NCI-H460 (cell line): ENCODE data around the gene SPEF2. TPM values are rescaled to one million over a fixed set of nuclear protein-coding genes. Genes with fewer than 3 reads are reported as not detected.
"Not testable (repeated sequence)": the region's sequence is repeated elsewhere in the genome, so short reads cannot be mapped to it uniquely, and the experiment has no call there.

Source experiments
- DNase-seq: peaks from one replicate; pipeline ENCODE4 v3.0.0-alpha.2; 2016; ENCODE audit warnings: low read depth; ENCODE audit errors: extremely low read depth
- total RNA-seq: library from RNA; depleted of rRNA; stranded (reverse); fragments of >200 nt; shearing (Covaris generic); gene quantifications from 2 replicates; pipeline ENCODE4 v1.2.3, GENCODE V29; 2014

The SPEF2 gene
- total RNA-seq, 1 experiment from 2014 or later, result 2.9 TPM

- DNase-seq, result no peak
Observed at GRCh38 chr5:35819026-35819425, 201.4 kb downstream of the SPEF2 start.

GRCh38 chr5:35819668-35820067, 202.0 kb downstream of the SPEF2 start:
- DNase-seq, result no peak

GRCh38 chr5:35820735-35821134, 203.1 kb downstream of the SPEF2 start:
- no peak for DNase-seq

- DNase-seq, result no peak
Observed at GRCh38 chr5:35821513-35821912, 203.8 kb downstream of the SPEF2 start.

GRCh38 chr5:35822511-35822910, 204.8 kb downstream of the SPEF2 start:
- no peak for DNase-seq

- no peak for DNase-seq
Observed at GRCh38 chr5:35823347-35824098, 205.9 kb downstream of the SPEF2 start.

- DNase-seq, result no peak
Observed at GRCh38 chr5:35826056-35826455, 208.4 kb downstream of the SPEF2 start.

- DNase-seq, result no peak
Observed at GRCh38 chr5:35826554-35826953, 208.9 kb downstream of the SPEF2 start.

GRCh38 chr5:35828082-35828598, 210.5 kb downstream of the SPEF2 start:
- no peak for DNase-seq

GRCh38 chr5:35830587-35830986, 212.9 kb downstream of the SPEF2 start:
- DNase-seq, result no peak

GRCh38 chr5:35832762-35833161, 215.1 kb downstream of the SPEF2 start:
- DNase-seq, result no peak

GRCh38 chr5:35833224-35833623, 215.6 kb downstream of the SPEF2 start:
- no peak for DNase-seq

GRCh38 chr5:35835796-35836742, 218.4 kb downstream of the SPEF2 start:
- DNase-seq, result no peak

GRCh38 chr5:35838370-35839042, 220.8 kb downstream of the SPEF2 start:
- no peak for DNase-seq

GRCh38 chr5:35842856-35843255, 225.2 kb downstream of the SPEF2 start:
- DNase-seq, result no peak

- not testable (repeated sequence) for DNase-seq
Observed at GRCh38 chr5:35845508-35845907, 227.8 kb downstream of the SPEF2 start.

GRCh38 chr5:35847491-35847890, 229.8 kb downstream of the SPEF2 start:
- no peak for DNase-seq

- no peak for DNase-seq
Observed at GRCh38 chr5:35847961-35848360, 230.3 kb downstream of the SPEF2 start.

- DNase-seq, result no peak
Observed at GRCh38 chr5:35849860-35850259, 232.2 kb downstream of the SPEF2 start.

- no peak for DNase-seq
Observed at GRCh38 chr5:35850967-35851680, 233.5 kb downstream of the SPEF2 start.
